GM19452 (cell line): ENCODE measurements around the gene DEXI.

Experiments used
- ATAC-seq: cut with Tn5 transposase; IDR thresholded peaks from one replicate; pipeline ENCODE4 v1.9.1; 2021; ENCODE audit not compliant: unreplicated experiment

Gene DEXI

GRCh38 chr16:10896165-10896564 lies 46.1 kb downstream of the DEXI start:
- no peak for ATAC-seq

DNA sequence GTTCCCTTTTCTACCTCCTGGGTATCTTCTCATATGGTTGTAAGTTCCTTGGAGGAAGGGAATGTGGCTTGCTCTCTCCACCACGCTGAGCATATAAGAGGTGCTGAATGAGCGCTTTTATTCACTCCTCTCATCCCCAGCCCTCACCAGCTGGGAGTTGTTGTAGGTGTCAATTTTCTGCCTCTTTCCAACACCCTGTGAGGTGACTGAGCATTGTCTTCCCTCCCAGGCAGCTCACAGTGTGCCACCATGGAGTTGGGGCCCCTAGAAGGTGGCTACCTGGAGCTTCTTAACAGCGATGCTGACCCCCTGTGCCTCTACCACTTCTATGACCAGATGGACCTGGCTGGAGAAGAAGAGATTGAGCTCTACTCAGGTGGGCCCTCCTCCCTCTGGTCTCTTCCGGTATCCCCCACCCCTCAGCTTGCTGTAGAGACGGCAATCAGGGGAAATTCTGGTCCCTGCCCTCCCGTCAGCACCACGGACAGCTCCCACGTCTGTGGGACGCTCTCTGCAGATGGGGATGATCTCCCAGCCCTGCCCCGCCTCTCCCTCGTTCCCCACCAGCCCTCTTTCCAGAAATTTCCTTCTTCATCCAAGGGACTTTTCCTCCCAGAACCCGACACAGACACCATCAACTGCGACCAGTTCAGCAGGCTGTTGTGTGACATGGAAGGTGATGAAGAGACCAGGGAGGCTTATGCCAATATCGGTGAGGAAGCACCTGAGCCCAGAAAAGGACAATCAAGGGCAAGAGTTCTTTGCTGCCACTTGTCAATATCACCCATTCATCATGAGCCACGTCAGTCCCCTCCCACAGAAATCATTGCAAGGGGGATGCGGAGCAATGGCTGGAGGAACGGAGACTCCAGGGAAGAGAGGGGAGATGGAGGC lies 47.0 kb downstream of the DEXI start:
- ATAC-seq, result no peak

GRCh38 chr16:10892782-10893318 lies 49.4 kb downstream of the DEXI start:
- ATAC-seq, result no peak

DNA sequence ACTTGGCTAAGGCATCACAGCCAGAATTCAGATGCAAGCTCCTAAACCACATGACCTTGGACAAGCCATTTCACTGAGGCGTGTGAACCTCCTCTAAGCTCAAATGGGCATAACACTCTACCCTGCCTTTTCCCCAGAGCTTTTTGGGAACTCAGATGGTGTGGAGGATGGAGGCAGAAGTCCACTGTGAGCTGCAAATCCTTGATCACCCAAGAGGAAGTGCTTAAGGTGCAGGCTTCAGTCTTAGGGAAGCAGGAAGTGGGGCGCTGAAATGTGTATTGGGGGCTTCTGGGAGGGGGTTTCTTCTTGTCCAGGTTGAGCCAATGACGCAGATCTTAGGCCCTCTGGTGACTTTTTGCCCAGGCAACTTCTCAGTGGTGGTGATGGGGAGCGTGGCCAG lies 52.4 kb downstream of the DEXI start:
- no peak for ATAC-seq

GRCh38 chr16:10888320-10888937 lies 53.8 kb downstream of the DEXI start:
- no peak for ATAC-seq

DNA sequence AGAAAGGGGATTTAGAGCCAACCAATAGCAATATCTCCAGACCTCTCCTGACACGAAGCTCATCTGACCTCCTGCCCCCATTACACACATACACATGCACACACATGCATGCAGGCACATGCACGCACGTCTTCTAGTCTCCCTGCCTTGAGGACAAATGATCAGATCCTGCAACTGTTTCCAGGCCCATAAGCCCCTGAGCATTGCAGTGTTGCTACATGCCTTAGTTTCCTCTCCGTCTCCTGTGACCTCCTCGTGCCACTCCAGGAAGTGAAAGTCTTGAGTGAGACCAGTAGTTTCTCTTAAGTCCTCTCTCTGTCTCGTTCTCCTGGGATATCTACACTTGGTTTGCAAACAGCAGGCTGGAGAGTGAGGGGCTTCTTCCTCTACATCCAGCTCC lies 57.0 kb downstream of the DEXI start:
- no peak for ATAC-seq

DNA sequence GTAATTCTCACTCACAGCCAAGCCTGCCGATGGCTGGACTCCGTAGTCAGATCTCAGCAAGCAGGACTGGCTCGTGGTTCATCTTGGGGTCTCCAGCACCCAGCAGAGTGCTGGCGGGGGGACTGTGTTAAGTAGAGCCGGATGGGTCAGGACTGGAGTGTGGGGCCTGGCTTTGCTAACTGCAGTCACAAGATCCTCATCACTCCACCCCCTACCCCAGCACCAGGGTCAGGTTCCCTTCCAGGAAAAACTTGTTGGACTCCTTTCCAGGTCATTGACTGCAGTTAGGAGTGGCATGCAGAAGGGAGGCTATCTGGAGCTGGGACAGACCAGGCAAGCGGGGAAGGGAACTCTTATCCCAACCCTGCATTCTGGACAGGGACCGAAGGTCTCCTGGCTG lies 59.3 kb downstream of the DEXI start:
- no peak for ATAC-seq

- no peak for ATAC-seq
Measured at GRCh38 chr16:10881479-10882030, 60.7 kb downstream of the DEXI start.

DNA sequence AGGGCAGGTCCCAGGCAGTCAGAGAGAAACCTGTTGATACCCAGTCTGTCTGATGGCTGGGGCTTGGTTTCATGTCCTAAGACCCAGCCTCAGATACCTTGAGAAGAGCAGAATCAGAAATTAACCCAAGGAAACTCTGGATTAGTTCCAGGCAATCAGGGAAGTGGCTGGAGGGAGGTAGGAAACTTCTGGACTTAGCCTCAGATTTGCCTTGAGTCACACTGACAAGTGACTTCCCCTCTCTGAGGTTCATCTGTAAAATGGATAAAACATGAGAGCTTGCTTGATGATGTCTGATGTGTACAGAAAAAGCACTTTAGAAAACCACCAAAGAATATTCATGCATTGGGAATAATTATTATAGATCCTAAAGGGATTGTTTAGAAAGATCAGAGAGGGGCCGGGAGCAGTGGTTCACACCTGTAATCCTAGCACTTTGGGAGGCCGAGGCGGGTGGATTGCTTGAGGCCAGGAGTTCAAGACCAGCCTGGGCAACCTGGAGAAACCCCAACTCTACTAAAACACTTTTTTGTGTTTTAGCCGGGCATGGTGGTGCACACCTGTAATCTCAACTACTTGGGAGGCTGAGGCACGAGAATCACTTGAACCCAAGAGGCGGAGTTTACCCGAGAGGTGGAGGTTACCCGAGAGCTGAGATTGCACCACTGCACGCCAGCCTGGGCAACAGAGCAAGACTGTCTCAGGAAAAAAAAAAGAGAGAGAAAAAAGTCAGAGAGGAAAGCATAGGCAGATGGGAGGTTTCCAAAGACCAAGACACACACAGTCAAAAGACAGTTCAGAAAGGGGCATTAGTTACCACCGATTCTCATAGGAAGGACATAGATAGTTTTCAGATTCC lies 61.4 kb downstream of the DEXI start:
- no peak for ATAC-seq

DNA sequence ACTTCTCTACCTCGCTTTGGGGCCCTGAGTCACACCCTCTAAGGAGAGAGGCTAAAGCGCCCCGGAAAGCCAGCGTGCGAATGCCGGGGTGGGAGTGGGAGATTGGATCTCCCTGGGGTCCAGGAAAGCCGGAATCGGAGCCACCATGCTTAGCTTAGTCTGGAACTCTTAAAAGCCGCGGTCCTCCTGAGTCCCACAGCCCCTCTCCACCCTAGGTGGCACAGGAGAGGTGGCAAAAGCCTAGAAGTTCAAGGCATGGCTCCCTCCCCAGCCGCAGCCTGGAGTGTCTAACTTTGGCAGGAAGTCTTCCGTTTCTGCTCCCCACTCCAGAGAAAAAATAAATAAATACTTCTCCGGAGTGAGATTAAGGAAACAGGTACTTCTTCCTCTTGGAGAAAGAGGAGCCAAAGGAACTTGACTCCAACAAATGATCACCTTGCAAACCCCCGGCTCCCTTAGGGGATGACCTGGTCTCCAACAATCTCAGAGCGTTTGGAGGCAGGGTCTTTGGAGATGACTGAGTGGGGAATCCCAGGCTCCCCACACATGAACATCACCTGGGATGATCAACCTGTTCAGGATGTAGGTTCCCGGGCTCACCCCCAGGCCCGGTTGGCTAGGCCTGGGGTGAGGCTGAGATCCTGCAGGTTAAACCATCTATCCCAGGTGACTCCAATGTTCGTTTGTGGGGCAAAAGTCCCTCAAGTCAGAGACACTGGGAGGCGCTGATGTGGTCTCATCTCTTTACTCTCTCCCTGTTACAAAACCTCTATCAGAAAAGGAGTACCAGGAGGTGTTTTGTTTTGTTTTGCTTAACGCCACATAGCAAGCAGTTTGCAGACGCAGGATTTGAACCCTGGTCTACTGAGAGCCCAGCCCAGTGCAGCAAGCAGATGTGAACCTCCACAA lies 62.3 kb downstream of the DEXI start:
- ATAC-seq, result no peak
